Measurements from ENCODE around the gene TMEM208. TPM values are rescaled to one million over a fixed set of nuclear protein-coding genes. Genes with fewer than 3 reads are reported as not detected.

The TMEM208 gene
- total and polyA plus RNA-seq, 2 of the 13 experiments (the other 11 are each of a cell fraction or from before 2014, with no cell fraction given) = 58.8 to 72.9 TPM

DNA sequence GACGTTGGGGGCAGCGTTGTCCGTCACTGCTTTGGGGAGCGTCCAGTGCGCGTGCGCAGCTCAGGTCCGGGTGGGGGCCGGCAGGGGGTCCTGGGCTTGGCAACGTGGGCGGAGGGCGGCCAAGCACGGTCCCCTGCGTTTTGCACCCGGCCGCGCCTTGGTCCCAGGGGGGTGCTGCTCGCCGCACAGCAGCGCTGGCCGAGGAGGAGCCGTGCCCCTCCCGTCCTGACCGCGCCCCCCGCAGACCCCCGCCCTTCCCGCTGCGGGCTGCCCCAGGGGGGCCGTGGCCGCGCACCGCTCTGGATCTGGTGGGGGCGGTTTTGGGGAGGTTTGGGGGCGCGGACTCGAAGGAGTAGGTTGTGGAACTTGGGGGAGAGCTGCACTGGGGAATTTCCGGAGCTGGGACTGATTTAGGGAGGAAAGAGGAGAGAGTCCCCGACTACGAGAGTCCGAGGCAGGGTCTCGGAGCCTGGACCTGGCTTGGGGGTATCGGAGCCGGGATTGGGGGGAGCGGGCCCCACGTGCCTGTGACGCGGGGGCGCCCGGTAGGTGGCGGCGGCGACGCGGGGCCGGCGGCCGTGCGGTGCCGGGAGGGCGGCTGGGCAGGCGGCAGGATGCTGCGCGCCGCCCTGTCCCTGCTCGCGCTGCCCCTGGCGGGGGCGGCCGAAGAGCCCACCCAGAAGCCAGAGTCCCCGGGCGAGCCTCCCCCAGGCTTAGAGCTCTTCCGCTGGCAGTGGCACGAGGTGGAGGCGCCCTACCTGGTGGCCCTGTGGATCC lies 21.7 kb downstream of the TMEM208 start, which contains the start of gene SLC9A5 (continued):
- TF ChIP-seq, protein P1, sequence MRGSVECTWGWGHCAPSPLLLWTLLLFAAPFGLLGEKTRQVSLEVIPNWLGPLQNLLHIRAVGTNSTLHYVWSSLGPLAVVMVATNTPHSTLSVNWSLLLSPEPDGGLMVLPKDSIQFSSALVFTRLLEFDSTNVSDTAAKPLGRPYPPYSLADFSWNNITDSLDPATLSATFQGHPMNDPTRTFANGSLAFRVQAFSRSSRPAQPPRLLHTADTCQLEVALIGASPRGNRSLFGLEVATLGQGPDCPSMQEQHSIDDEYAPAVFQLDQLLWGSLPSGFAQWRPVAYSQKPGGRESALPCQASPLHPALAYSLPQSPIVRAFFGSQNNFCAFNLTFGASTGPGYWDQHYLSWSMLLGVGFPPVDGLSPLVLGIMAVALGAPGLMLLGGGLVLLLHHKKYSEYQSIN (CRISPR knock-in tag; IDR thresholded peaks at IDR 0.05; ENCODE audit: borderline replicate concordance) = no peak
- no peak for TF ChIP-seq ZNF639 (CRISPR knock-in tag; conservative IDR thresholded peaks at IDR 0.05)
- TF ChIP-seq SRSF9 (IDR thresholded peaks at IDR 0.05; ENCODE audit: borderline replicate concordance, insufficient read depth, low read depth, low read length, poor library complexity, severe bottlenecking) = no peak
- TF ChIP-seq ZNF414 (CRISPR knock-in tag; IDR thresholded peaks at IDR 0.05) = no peak
- TF ChIP-seq DMAP1 (CRISPR knock-in tag; IDR thresholded peaks at IDR 0.05) = no peak; the same call in 1 of the 2 replicates
- no peak for TF ChIP-seq ZNF124 (CRISPR knock-in tag; IDR thresholded peaks at IDR 0.05)
- TF ChIP-seq ZNF275 (CRISPR knock-in tag; IDR thresholded peaks at IDR 0.05; ENCODE audit: borderline replicate concordance) = no peak
- TF ChIP-seq, protein P2, sequence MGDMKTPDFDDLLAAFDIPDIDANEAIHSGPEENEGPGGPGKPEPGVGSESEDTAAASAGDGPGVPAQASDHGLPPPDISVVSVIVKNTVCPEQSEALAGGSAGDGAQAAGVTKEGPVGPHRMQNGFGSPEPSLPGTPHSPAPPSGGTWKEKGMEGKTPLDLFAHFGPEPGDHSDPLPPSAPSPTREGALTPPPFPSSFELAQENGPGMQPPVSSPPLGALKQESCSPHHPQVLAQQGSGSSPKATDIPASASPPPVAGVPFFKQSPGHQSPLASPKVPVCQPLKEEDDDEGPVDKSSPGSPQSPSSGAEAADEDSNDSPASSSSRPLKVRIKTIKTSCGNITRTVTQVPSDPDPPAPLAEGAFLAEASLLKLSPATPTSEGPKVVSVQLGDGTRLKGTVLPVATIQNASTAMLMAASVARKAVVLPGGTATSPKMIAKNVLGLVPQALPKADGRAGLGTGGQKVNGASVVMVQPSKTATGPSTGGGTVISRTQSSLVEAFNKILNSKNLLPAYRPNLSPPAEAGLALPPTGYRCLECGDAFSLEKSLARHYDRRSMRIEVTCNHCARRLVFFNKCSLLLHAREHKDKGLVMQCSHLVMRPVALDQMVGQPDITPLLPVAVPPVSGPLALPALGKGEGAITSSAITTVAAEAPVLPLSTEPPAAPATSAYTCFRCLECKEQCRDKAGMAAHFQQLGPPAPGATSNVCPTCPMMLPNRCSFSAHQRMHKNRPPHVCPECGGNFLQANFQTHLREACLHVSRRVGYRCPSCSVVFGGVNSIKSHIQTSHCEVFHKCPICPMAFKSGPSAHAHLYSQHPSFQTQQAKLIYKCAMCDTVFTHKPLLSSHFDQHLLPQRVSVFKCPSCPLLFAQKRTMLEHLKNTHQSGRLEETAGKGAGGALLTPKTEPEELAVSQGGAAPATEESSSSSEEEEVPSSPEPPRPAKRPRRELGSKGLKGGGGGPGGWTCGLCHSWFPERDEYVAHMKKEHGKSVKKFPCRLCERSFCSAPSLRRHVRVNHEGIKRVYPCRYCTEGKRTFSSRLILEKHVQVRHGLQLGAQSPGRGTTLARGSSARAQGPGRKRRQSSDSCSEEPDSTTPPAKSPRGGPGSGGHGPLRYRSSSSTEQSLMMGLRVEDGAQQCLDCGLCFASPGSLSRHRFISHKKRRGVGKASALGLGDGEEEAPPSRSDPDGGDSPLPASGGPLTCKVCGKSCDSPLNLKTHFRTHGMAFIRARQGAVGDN (CRISPR knock-in tag; IDR thresholded peaks at IDR 0.05) = peak; percentile 79
- TF ChIP-seq ZNF670 (CRISPR knock-in tag; IDR thresholded peaks at IDR 0.05; ENCODE audit: borderline replicate concordance) = 0 out of 2 replicates have a peak, but pooled peaks have one; percentile 40
- TF ChIP-seq CBX1 (IDR thresholded peaks at IDR 0.05; ENCODE audit: low read depth) = no peak
- TF ChIP-seq JDP2 (CRISPR knock-in tag; IDR thresholded peaks at IDR 0.05; ENCODE audit: borderline replicate concordance) = no peak
- TF ChIP-seq JUNB (CRISPR knock-in tag; IDR thresholded peaks at IDR 0.05; ENCODE audit: borderline replicate concordance) = no peak
- no peak for TF ChIP-seq ZNF883 (CRISPR knock-in tag; IDR thresholded peaks at IDR 0.05; ENCODE audit: not compliant biosample characterization)
- TF ChIP-seq, protein P3, sequence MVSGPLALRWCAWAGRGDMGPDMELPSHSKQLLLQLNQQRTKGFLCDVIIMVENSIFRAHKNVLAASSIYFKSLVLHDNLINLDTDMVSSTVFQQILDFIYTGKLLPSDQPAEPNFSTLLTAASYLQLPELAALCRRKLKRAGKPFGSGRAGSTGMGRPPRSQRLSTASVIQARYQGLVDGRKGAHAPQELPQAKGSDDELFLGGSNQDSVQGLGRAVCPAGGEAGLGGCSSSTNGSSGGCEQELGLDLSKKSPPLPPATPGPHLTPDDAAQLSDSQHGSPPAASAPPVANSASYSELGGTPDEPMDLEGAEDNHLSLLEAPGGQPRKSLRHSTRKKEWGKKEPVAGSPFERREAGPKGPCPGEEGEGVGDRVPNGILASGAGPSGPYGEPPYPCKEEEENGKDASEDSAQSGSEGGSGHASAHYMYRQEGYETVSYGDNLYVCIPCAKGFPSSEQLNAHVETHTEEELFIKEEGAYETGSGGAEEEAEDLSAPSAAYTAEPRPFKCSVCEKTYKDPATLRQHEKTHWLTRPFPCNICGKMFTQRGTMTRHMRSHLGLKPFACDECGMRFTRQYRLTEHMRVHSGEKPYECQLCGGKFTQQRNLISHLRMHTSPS (CRISPR knock-in tag; IDR thresholded peaks at IDR 0.05; ENCODE audit: low read depth) = no peak
- no peak for TF ChIP-seq ZMAT3 (CRISPR knock-in tag; conservative IDR thresholded peaks at IDR 0.05)
- no peak for TF ChIP-seq NONO (IDR thresholded peaks at IDR 0.05)
- TF ChIP-seq NONO (CRISPR knock-in tag; conservative IDR thresholded peaks at IDR 0.05) = no peak

Data from HepG2 (cell line).